Cerebellar nuclear complex (tissue), 1 donor: Measurements from ENCODE around the gene CC2D2B.
"Not testable (repeated sequence)": the region's sequence is repeated elsewhere in the genome, so short reads cannot be mapped to it uniquely, and the experiment has no call there.

Experiments used
- DNase-seq, 2 experiments: peaks; one replicate each; lab custom pipeline; 2025; lab: John Stamatoyannopoulos, UW

CC2D2B gene

DNA sequence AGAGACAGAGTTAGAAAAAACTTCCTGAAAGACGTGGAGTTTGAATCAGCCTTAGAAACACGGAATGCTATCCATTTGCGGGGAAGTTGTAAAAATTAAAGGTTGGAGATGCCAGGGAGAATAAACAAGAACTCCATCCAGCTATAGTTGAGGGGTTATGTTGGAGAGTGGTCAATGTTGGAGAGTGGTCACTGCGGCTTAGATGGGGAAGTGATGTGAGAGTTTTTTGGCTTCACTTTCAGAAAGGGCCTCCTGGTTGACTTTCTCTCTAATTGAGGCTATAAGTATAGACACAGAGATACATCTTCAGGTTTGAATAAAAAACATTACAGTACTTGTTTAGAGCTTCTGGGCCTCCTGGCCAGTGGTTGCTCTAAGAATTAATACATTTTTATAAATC is 675 bp downstream of the CC2D2B start:
- DNase-seq: no peak

- no peak for DNase-seq
Measured at GRCh38 chr10:95909561-95909960, 1.8 kb downstream of the CC2D2B start.

DNA sequence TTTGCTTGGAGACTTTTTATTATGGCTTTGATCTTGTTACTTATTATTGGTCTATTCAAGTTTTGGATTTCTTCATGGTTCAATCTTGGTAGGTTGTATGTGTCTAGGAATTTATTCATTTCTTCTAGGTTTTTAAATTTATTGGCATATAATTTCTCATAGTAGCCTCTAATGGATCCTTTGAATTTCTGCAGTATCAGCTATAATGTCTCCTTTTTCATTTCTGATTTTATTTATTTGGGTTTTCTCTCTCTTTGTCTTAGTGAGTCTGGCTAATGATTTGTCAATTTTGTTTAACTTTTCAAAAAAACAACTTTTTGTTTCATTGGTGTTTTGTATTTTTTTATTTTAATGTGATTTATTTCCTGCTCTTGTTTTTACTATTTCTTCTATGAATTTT is 8.3 kb downstream of the CC2D2B start:
- not testable (repeated sequence) for DNase-seq

GRCh38 chr10:95920798-95921426 is 13.1 kb downstream of the CC2D2B start:
- DNase-seq: no peak

DNA sequence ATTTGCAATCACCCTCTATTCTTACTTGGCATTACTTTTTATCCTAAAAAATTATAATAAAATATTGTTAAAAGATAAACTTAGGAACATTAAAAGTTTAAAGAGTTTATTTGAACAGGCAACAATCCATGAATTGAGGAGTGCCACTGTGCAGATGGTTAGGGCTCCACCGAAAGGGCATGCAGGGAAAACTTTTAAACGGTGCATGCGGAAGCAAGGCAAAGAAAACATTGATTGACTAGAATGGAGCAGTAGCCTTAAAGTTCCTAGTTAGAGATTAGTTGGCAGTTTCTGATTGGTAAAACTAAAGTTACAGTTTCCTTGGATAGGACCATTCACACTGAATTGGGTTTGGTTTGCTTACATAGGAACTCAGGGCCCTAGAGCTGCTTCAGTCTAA is 17.3 kb downstream of the CC2D2B start:
- DNase-seq: no peak

DNA sequence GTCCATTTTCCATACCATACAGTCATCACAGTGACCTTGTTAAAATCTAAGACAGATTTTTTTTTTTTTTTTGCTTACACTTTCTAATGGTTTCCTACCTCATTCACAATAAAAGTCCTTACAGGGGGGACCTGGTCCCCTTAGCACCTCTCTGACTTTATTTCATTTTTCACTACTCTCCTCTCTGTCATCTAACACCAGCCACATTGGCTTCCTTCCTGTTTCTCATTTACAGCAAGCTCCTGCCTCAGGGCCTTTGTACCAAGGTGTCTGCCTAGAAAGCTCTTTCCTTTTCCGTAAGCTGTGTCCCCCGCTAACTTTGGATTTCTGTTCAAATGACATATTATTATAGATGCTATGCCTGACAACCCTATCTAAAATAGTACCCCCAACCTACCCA is 27.7 kb downstream of the CC2D2B start:
- DNase-seq: no peak

GRCh38 chr10:95941115-95941514 is 33.3 kb downstream of the CC2D2B start:
- no peak for DNase-seq

DNA sequence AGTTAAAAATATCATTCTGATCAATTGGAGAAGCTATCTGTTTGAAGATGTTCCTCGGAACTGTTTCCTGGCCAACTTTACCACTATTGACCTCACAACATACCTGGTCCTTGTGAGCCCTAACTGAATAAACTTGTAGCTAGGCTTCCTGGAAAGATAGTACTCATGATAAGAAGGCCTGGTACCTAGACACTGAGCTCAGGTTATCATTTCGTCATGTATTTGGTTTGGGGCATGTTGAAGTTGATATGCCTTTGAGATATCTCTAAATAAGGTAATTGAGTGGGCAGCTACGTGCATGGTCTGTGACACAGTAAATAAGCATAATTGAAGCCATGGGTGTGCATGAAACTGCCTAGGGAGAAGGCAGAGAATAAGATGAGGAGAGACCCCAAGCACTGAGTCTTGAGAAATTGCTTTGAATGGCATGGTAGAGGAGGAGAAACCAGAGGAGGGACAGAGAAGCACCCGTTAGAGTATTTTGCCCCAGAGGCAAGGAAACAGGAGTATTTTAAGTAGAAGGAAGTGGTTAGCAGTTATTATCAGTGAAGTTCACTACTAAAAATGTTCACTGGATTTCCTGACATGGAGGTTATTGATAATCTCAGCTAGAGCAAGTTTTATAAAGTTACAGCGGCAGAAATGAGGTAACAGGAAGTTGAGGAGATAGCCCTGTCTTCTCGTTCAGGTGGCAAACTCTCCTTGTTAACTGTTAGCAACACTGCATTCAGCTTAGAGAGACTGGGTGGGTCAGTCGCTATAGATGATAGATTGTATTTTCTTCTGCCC is 55.6 kb downstream of the CC2D2B start:
- DNase-seq: no peak

DNA sequence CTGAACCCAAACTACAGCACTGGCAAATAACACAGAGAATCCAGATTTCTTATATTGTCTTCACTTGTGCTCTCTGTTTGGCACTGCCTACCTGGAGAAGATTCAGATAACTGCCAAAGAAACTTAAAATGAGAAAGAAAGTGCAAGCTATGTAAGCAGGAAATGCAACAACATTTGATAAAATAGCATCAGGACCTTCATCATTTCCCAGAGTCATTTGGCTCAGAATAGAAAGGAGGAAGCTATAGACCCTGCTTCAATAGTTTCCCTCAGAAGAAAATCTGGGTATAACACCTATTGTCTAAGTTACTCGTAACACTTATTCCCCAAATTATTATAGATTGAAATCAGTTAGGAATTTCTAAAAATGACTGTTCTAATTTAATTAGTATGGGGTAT is 56.2 kb downstream of the CC2D2B start:
- DNase-seq: no peak

DNA sequence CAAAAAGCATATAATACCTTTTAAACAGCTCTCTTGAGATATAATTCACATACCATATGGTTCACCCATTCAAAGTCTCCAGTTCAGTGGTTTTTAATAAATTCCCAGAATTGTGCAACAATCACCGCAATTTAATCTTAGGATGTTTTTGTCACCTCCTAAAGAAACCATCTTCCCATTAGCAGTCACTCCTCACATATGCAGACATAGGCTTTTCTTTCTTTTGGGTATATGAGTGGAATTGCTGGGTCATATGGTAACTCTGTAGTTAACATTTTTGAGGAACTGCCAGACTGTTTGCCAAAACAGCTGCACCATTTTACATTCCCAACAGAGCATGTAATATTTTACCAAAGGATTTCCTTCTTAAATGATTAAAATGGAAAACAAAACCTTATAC is 57.0 kb downstream of the CC2D2B start:
- no peak for DNase-seq

DNA sequence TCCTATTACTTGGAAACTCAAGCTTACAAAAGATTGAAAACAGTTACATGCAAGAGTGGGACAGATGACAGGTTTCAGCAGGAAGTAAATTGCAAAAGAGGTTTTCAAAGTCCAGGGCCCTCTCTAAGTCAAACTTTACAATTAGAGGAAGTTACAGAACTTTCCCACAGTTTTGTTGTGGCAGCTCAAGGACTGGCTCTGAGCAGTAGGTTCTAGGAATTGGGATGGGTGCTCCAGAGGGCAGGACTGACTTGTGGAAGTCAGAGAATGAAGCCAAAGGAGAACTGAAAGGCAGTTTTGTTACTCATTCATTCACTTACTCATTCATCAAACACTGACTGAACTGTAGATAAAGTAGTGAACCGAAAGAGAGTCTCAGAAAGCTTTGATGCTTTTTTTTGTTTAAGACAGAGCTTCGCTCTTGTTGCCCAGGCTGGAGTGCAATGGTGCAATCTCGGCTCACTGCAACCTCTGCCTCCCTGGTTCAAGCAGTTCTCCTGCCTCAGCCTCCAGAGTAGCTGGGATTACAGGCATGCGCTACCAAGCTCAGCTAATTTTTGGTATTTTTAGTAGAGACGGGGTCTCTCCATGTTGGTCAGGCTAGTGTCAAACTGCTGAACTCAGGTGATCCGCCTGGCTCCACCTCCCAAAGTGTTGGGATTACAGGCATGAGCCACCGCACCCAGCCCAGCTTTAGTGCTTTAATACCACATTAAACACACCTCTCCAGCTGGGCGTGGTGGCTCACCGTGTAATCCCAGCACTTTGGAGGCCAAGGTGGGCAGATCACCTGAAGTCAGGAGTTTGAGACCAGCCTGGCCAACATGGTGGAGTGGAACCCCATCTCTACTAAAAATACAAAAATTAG is 68.8 kb downstream of the CC2D2B start:
- DNase-seq: no peak

DNA sequence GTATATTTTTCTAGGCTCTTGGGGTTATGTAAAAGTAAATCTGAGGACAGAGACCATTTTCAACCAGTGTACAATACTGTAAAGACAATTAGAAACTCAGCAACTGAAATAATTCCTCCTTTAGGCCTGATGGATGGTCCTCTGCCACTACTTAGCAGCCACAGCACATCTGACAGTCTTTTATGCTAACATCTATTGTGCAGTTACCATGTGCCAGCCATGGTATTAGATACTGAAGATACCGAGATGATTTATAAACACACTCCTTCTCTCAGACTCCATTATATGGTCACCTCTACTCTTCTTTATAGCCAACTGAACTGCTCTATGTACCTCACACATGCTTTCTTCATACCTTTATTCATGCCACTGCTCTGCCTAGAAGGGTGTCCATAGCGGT is 74.4 kb downstream of the CC2D2B start:
- DNase-seq: no peak

DNA sequence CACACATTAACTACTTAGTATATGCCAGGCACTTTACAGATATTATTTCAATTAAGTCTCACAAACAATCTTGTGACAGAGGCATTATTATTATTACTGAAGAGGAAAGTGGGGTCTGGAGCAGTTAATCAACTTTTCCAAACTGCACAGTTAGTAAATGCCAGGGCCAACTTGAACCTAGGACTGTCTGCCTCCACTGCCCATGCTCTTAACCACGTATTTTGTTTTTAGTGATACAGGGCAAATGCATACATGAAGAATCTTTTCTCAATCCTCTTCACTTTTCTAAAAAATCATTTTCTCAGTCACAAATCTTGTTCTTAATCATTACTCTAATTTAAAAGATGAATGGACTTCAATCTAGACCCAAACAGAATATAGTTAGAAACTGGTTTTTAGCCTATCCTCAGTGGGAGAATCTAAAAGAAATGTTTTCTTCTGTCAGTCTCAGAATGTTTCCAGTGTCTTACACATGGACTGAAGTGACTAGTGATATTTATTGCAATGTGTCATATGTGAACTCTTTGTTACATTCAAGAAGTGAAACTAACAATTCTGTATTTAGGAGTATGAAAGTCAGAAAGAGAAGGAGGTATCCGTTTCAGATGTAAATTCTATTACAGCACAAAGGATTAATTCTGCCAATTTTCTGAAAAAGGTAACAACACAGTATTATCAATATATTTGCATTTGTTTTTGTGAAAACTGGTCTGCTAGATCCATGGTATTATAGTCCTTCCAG is 80.1 kb downstream of the CC2D2B start:
- DNase-seq: no peak

DNA sequence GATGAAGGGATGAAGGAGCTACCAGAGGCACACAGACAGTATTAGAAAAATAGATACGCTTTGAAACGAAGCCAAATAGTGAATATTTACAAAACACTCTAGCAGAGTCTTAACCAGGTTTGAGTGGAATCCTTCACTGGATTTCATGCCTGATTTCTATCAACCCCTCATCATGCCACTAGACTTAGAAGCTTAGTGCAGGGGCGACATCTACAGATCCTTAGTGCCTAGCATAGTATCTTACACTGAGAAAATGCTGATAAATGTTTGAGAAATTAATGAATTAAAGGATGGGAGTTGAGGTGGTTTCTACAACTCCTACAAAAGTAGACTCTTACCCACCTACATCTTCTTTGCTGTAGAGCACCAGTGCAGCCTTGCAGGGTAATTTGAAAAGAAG is 80.9 kb downstream of the CC2D2B start:
- no peak for DNase-seq

GRCh38 chr10:95994376-95994775 is 86.6 kb downstream of the CC2D2B start:
- not testable (repeated sequence) for DNase-seq

DNA sequence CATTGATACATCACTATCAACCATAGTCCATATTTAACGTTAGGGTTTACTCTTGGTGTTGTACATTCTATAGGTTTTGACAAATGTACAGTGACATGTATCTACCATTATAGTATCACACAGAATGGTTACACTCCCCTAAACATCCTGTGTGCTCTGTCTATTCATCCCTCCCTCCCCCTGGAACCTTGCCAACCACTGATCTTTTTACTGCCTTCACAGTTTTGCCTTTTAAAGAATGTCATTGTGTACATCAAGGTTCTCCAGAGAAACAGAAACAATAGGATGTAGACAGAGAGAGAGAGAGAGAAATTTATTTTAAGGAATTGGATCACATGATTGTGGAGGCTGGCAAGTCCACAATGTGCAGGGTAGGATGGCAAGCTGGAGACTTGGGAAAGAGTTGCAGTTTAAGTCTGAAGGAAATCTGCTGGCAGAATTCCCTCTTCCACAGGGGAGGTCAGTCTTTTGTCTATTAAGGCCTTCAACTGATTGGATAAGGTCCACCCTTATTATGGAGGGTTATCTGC is 90.5 kb downstream of the CC2D2B start:
- DNase-seq: no peak

GRCh38 chr10:96013956-96014355 is 106.2 kb downstream of the CC2D2B start:
- no peak for DNase-seq

DNA sequence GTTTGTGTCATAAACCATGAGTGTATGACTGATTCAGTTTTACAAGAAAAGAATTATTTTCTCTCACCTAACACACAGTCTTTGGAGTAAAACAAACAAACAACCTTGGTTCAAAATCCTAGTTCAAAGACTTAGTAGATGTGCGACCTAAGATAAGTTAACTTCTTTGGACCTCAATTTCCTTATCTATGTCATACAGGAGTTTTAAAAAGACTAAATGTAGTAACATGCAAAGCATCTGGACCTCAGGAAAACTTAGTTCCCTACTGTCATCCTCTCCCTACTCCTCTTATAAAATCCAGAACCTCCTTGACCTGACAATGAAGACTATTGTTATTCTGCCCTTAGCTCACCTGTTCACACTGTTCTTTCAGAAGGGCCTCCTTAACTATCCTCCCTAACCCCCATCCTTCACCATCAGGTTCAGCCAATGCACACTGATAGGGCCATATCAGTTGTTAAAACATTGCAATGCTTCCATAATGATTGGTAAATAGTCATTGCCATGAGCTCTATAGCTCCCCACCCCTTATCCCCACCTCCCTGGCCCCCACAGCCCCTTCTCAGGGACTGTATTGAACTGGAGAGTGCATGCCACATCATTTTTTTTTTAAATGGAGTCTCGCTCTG is 106.8 kb downstream of the CC2D2B start:
- no peak for DNase-seq

- peak in 1 of 2 experiments; percentile 5 for DNase-seq
Measured at GRCh38 chr10:96017191-96017687, 109.5 kb downstream of the CC2D2B start.

- DNase-seq: no peak
Measured at GRCh38 chr10:96021332-96021731, 113.6 kb downstream of the CC2D2B start.

GRCh38 chr10:96022739-96023138 is 115.0 kb downstream of the CC2D2B start:
- DNase-seq: no peak
